HCT116 (cell line): ENCODE measurements around the gene TPH1. TPM values are rescaled to one million over a fixed set of nuclear protein-coding genes. Genes with fewer than 3 reads are reported as not detected.

Experiments
- ATAC-seq: fragments of 200-7000 bp; cut with Tn5 transposase; 2 replicates; pipeline ENCODE4 v1.9.1; 2020; ENCODE audit warnings: mild to moderate bottlenecking, moderate library complexity
- BruUV-seq: library from RNA; stranded (reverse); fragments of 400-500 nt; replicated peaks from 2 replicates; lab custom pipeline; 2021; lab: Mats Ljungman, UMichigan
- CTCF ChIA-PET: fragments of 300-600 bp; sonication (Branson Sonifier 250); formaldehyde crosslinking; loops from one replicate; lab custom pipeline; 2021; ENCODE audit warnings: antibody characterized with exemption; lab: Charles Lee
- POLR2A ChIA-PET: fragments of 300-600, 350-600 bp; sonication (Branson Sonifier 250); formaldehyde crosslinking; loops from one replicate; lab custom pipeline; 2021; ENCODE audit warnings: antibody characterized with exemption; lab: Charles Lee
- RAD21 ChIA-PET, 2 experiments: fragments of 300-600 bp; sonication (Branson Sonifier 250); formaldehyde crosslinking; loops; one replicate each; lab custom pipeline; 2023; ENCODE audit warnings: low total read pairs in 2 of 2; ENCODE audit not compliant: uncharacterized antibody in 2 of 2, unreplicated experiment in 2 of 2, low non-redundant PET in 1 of 2; lab: Charles Lee
- DNase-seq: peaks from one replicate; pipeline ENCODE4 v3.0.0-alpha.2; 2010; ENCODE audit warnings: low read depth, low spot score
- H2AFZ ChIP-seq: fragments of 200-600 bp; shearing (Covaris generic), sonication (generic); 2 replicates; pipeline ENCODE4 v1.6.1; 2017; ENCODE audit warnings: low read depth, mixed run types, mixed read lengths, antibody characterized with exemption, low read length; ENCODE audit not compliant: poor library complexity, severe bottlenecking
- H3K27ac ChIP-seq: 2 replicates; pipeline ENCODE4 v1.5.1; 2012; ENCODE audit warnings: low read depth, low read length
- H3K27me3 ChIP-seq: fragments of 200-600 bp; sonication (generic); 2 replicates; pipeline ENCODE4 v1.6.1; 2016; ENCODE audit warnings: mixed run types, low read length, mixed read lengths; ENCODE audit not compliant: insufficient read depth
- H3K36me3 ChIP-seq, 2 experiments: fragments of 200-500 bp in 1 of 2; fragments of 200-600 bp in 1 of 2; sonication (Bioruptor generic) in 1 of 2; sonication (generic) in 1 of 2; 2 replicates each; pipeline versions ENCODE4 v1.5.1 to v1.6.1; 2014 to 2016; ENCODE audit warnings: low read length in 2 of 2, inconsistent platforms in 1 of 2, mixed read lengths in 1 of 2, mixed run types in 1 of 2; ENCODE audit not compliant: insufficient read depth in 2 of 2, control insufficient read depth in 1 of 2
- H3K4me1 ChIP-seq, 2 experiments: fragments of 200-600 bp in 1 of 2; sonication (generic) in 1 of 2; 2 replicates each; pipeline versions ENCODE4 v1.5.1 to v1.6.1; 2012 to 2017; ENCODE audit warnings: low read length in 2 of 2, inconsistent platforms in 1 of 2, mild to moderate bottlenecking in 1 of 2, mixed read lengths in 1 of 2, mixed run types in 1 of 2, moderate library complexity in 1 of 2; ENCODE audit not compliant: insufficient read depth in 2 of 2, control insufficient read depth in 1 of 2
- H3K4me2 ChIP-seq: fragments of 200-600 bp; sonication (generic); 2 replicates; pipeline ENCODE4 v1.6.1; 2017; ENCODE audit warnings: mixed run types, low read length, mixed read lengths
- H3K4me3 ChIP-seq, 2 experiments: fragments of 200-600 bp in 1 of 2; sonication (generic) in 1 of 2; replicated peaks in 1 of 2; 2 replicates each; pipeline ENCODE4 v1.5.1; 2011 to 2016; ENCODE audit warnings: low read length in 2 of 2, control low read depth in 1 of 2, low read depth in 1 of 2, mild to moderate bottlenecking in 1 of 2, mixed read lengths in 1 of 2, mixed run types in 1 of 2
- H3K79me2 ChIP-seq: fragments of 200-600 bp; sonication (generic); 2 replicates; pipeline ENCODE4 v1.6.1; 2017; ENCODE audit warnings: mild to moderate bottlenecking, mixed run types, low read length, moderate library complexity, mixed read lengths; ENCODE audit not compliant: insufficient read depth
- H3K9ac ChIP-seq: fragments of 200-600 bp; sonication (generic); 2 replicates; pipeline ENCODE4 v1.6.1; 2016; ENCODE audit warnings: low read length, mixed read lengths
- H3K9me2 ChIP-seq: fragments of 200-600 bp; sonication (generic), shearing (Covaris generic); 2 replicates; pipeline ENCODE4 v1.6.1; 2017; ENCODE audit warnings: mixed run types, mild to moderate bottlenecking, moderate library complexity; ENCODE audit not compliant: insufficient read depth
- H3K9me3 ChIP-seq, 2 experiments: fragments of 200-500 bp in 1 of 2; fragments of 200-600 bp in 1 of 2; sonication (Bioruptor generic) in 1 of 2; sonication (generic) in 1 of 2; 2 replicates each; pipeline ENCODE4 v1.6.1; 2014 to 2017; ENCODE audit warnings: low read length in 2 of 2, mixed read lengths in 2 of 2, inconsistent platforms in 1 of 2, low read depth in 1 of 2, mild to moderate bottlenecking in 1 of 2, mixed run types in 1 of 2, moderate library complexity in 1 of 2; ENCODE audit not compliant: control insufficient read depth in 1 of 2, insufficient read depth in 1 of 2
- H4K20me1 ChIP-seq: fragments of 200-600 bp; sonication (generic), shearing (Covaris generic); 2 replicates; pipeline ENCODE4 v1.6.1; 2017; ENCODE audit warnings: mixed run types, mild to moderate bottlenecking, moderate library complexity; ENCODE audit not compliant: insufficient read depth
- ATF3 ChIP-seq: IDR thresholded peaks from 2 replicates; pipeline ENCODE4 v1.6.1; 2012
- CEBPB ChIP-seq: IDR thresholded peaks from 2 replicates; pipeline ENCODE4 v1.6.1; 2012; ENCODE audit warnings: low read depth
- CTCF ChIP-seq, 3 experiments: fragments of 200-600 bp in 1 of 3; sonication (generic) in 1 of 3; IDR thresholded peaks in 2 of 3; conservative IDR thresholded peaks in 1 of 3; 2 replicates each; pipeline ENCODE4 v1.5.1; 2012 to 2017; ENCODE audit warnings: low read depth in 2 of 3, low read length in 2 of 3, antibody characterized with exemption in 1 of 3, borderline replicate concordance in 1 of 3, control low read depth in 1 of 3, mild to moderate bottlenecking in 1 of 3, mixed read lengths in 1 of 3, mixed run types in 1 of 3, moderate library complexity in 1 of 3; ENCODE audit not compliant: insufficient read depth in 1 of 3
- EZH2phosphoT487 ChIP-seq: fragments of 200-600 bp; IDR thresholded peaks from 2 replicates; pipeline ENCODE4 v1.6.1; 2018; ENCODE audit warnings: antibody characterized with exemption, borderline replicate concordance
- FOSL1 ChIP-seq: IDR thresholded peaks from 2 replicates; pipeline ENCODE4 v1.6.1; 2012; ENCODE audit warnings: low read depth
- MAX ChIP-seq: IDR thresholded peaks from 2 replicates; pipeline ENCODE4 v1.6.1; 2012
- POLR2A ChIP-seq: IDR thresholded peaks from 2 replicates; pipeline ENCODE4 v1.7.0; 2011; ENCODE audit warnings: borderline replicate concordance; ENCODE audit not compliant: insufficient read depth, insufficient read length; ENCODE audit errors: extremely low read depth
- RAD21 ChIP-seq: IDR thresholded peaks from 2 replicates; pipeline ENCODE4 v1.6.1; 2012; ENCODE audit warnings: low read depth, mild to moderate bottlenecking
- REST ChIP-seq: IDR thresholded peaks from 2 replicates; pipeline ENCODE4 v1.6.1; 2012; ENCODE audit warnings: low read depth
- SIN3A ChIP-seq: IDR thresholded peaks from 2 replicates; pipeline ENCODE4 v1.6.1; 2012; ENCODE audit warnings: low read depth
- SP1 ChIP-seq: IDR thresholded peaks from 2 replicates; pipeline ENCODE4 v1.6.1; 2012; ENCODE audit warnings: low read depth
- YY1 ChIP-seq: IDR thresholded peaks from 2 replicates; pipeline ENCODE4 v1.6.1; 2011; ENCODE audit warnings: low read length, low read depth, moderate library complexity, mild to moderate bottlenecking; ENCODE audit not compliant: insufficient replicate concordance; ENCODE audit errors: extremely low read depth
- ZBTB33 ChIP-seq: IDR thresholded peaks from 2 replicates; pipeline ENCODE4 v1.6.1; 2011; ENCODE audit warnings: mild to moderate bottlenecking, low read length, moderate library complexity; ENCODE audit not compliant: insufficient replicate concordance; ENCODE audit errors: extremely low read depth
- ZFX ChIP-seq: fragments of 450-650 bp; IDR thresholded peaks from 2 replicates; pipeline ENCODE4 v1.6.1; 2017
- intact Hi-C: fragments of 100-400 bp; cut with micrococcal nuclease; formaldehyde crosslinking; loops from 2 replicates; pipeline ENCODE4 v1.10.0; 2022
- total RNA-seq: library from RNA; stranded (reverse); gene quantifications from one replicate; pipeline ENCODE4 v1.2.1, GENCODE V29; 2021; ENCODE audit not compliant: unreplicated experiment

Gene TPH1
- total RNA-seq, 1 experiment from 2014 or later = 0.42 TPM

GRCh38 chr11:18075444-18075843 is 29.4 kb upstream of the TPH1 start (continued):
- TF ChIP-seq ZBTB33 = no peak

- no peak overlapping the region for H3K4me3 ChIP-seq
- no peaks in the 10 kb centered on the region for H4K20me1 ChIP-seq
- H3K9me2 ChIP-seq = no peaks in the 10 kb centered on the region
- no peak overlapping the region for H3K27ac ChIP-seq
- no peaks in the 10 kb centered on the region for H3K9me3 ChIP-seq
- no peaks in the 10 kb centered on the region for H3K4me1 ChIP-seq
- no peak for ATAC-seq
- intact Hi-C loops = no loop called here
- no peaks in the 10 kb centered on the region for H3K27me3 ChIP-seq
- ChIA-PET RAD21 (no interaction called here), POLR2A (no interaction called here), CTCF (no interaction called here)
- no peak for DNase-seq
- H3K4me2 ChIP-seq = no peak overlapping the region
- no peak overlapping the region for H2AFZ ChIP-seq
- H3K36me3 ChIP-seq = no peaks in the 10 kb centered on the region
- H3K79me2 ChIP-seq = no peaks in the 10 kb centered on the region
- no TSS peak for BruUV-seq
- H3K9ac ChIP-seq = no peak overlapping the region
- no peak for TF ChIP-seq REST
- no peak for TF ChIP-seq POLR2A
- no peak for TF ChIP-seq ZBTB33
- no peak for TF ChIP-seq MAX
- no peak for TF ChIP-seq SIN3A
- no peak for TF ChIP-seq ATF3
- no peak for TF ChIP-seq RAD21
- no peak for TF ChIP-seq SP1
- TF ChIP-seq CEBPB = no peak
- no peak for TF ChIP-seq EZH2phosphoT487
- no peak for TF ChIP-seq YY1
- TF ChIP-seq CTCF (IDR thresholded peaks at IDR 0.05 in 2 of 3, conservative IDR thresholded peaks at IDR 0.05 in 1 of 3; ENCODE audit: borderline replicate concordance in 1 of 3, insufficient read depth in 1 of 3, low read depth in 2 of 3, low read length in 2 of 3) = no peak
- TF ChIP-seq ZFX = no peak
- no peak for TF ChIP-seq FOSL1
Observed at GRCh38 chr11:18071098-18071705, 25.1 kb upstream of the TPH1 start.
